GM21619 (cell line): ENCODE data around the gene CACNA1S.
A peak's percentile ranks its signal among the peaks of the same experiment; 100 is the strongest.

ENCODE experiments used
- ATAC-seq: cut with Tn5 transposase; IDR thresholded peaks from one replicate; pipeline ENCODE4 v1.9.1; 2021; ENCODE audit not compliant: unreplicated experiment

Gene CACNA1S

GRCh38 chr1:201116091-201116490 is 3.9 kb upstream of the CACNA1S start:
- no peak for ATAC-seq

- no peak for ATAC-seq
Measured at GRCh38 chr1:201115390-201115937, 3.2 kb upstream of the CACNA1S start.

GRCh38 chr1:201114245-201115131 is 2.3 kb upstream of the CACNA1S start:
- peak; percentile 90 for ATAC-seq

GRCh38 chr1:201113451-201114244 is 1.4 kb upstream of the CACNA1S start:
- ATAC-seq: no peak

GRCh38 chr1:201112926-201113325 is 700 bp upstream of the CACNA1S start:
- no peak for ATAC-seq

GRCh38 chr1:201111672-201112071 is 554 bp downstream of the CACNA1S start:
- ATAC-seq: no peak

GRCh38 chr1:201111156-201111555 is 1.1 kb downstream of the CACNA1S start:
- no peak for ATAC-seq

- ATAC-seq: no peak
Measured at GRCh38 chr1:201110616-201111015, 1.6 kb downstream of the CACNA1S start.

- ATAC-seq: no peak
Measured at GRCh38 chr1:201110138-201110537, 2.1 kb downstream of the CACNA1S start.

GRCh38 chr1:201109651-201110050 is 2.6 kb downstream of the CACNA1S start:
- no peak for ATAC-seq

GRCh38 chr1:201108614-201109013 is 3.6 kb downstream of the CACNA1S start:
- ATAC-seq: peak; percentile 56

GRCh38 chr1:201105688-201106087 is 6.5 kb downstream of the CACNA1S start:
- no peak for ATAC-seq

GRCh38 chr1:201104141-201104540 is 8.1 kb downstream of the CACNA1S start:
- ATAC-seq: no peak

- no peak for ATAC-seq
Measured at GRCh38 chr1:201103666-201104065, 8.6 kb downstream of the CACNA1S start.

GRCh38 chr1:201100169-201100930 is 11.9 kb downstream of the CACNA1S start:
- ATAC-seq: no peak

- no peak for ATAC-seq
Measured at GRCh38 chr1:201098992-201099677, 13.1 kb downstream of the CACNA1S start.

GRCh38 chr1:201096977-201097856 is 15.0 kb downstream of the CACNA1S start:
- no peak for ATAC-seq

GRCh38 chr1:201096041-201096461 is 16.2 kb downstream of the CACNA1S start:
- no peak for ATAC-seq

GRCh38 chr1:201095581-201095980 is 16.6 kb downstream of the CACNA1S start:
- no peak for ATAC-seq
